ENCODE data around the gene HERPUD1.

GRCh38 chr16:56994311-56994710 is 62.4 kb downstream of the HERPUD1 start:
- TF ChIP-seq CEBPZ (IDR thresholded peaks at IDR 0.05; ENCODE audit: borderline replicate concordance, low read depth, low read length) (no peak), PBX2 (CRISPR knock-in tag; IDR thresholded peaks at IDR 0.05; ENCODE audit: low read depth) (no peak), PBX2 (tag; conservative IDR thresholded peaks at IDR 0.05; ENCODE audit: low read depth) (no peak), MAX (CRISPR knock-in tag; IDR thresholded peaks at IDR 0.05) (no peak), HDAC2 (IDR thresholded peaks at IDR 0.05) (no peak), EZH2 (IDR thresholded peaks at IDR 0.05; ENCODE audit: borderline replicate concordance, low read depth, low read length) (no peak), CTCF (IDR thresholded peaks at IDR 0.05 in 2 of 3, conservative IDR thresholded peaks at IDR 0.05 in 1 of 3; ENCODE audit: insufficient read depth in 2 of 3, low read depth in 1 of 3, low read length in 3 of 3) (no peak), SP1 (CRISPR knock-in tag; IDR thresholded peaks at IDR 0.05) (no peak), SMAD3 (CRISPR knock-in tag; conservative IDR thresholded peaks at IDR 0.05) (no peak), POU5F1 (IDR thresholded peaks at IDR 0.05; ENCODE audit: borderline replicate concordance, low read depth, low read length, partially characterized antibody) (no peak), EP300 (IDR thresholded peaks at IDR 0.05; ENCODE audit: low read length) (no peak), ZBTB11 (CRISPR knock-in tag; IDR thresholded peaks at IDR 0.05) (no peak), BACH1 (tag; IDR thresholded peaks at IDR 0.05) (no peak)
